A673 (cell line): ENCODE results near the gene RABIF. TPM values are rescaled to one million over a fixed set of nuclear protein-coding genes. Genes with fewer than 3 reads are reported as not detected.
A peak's percentile ranks its signal among the peaks of the same experiment; 100 is the strongest.

Source experiments
- BruUV-seq: library from RNA; stranded (reverse); fragments of 400-500 nt; replicated peaks from 2 replicates; lab custom pipeline; 2021; lab: Mats Ljungman, UMichigan
- CTCF ChIA-PET: fragments of 300-600 bp; sonication (Branson Sonifier 250); formaldehyde crosslinking; loops from one replicate; lab custom pipeline; 2022; ENCODE audit warnings: antibody characterized with exemption; lab: Charles Lee
- POLR2A ChIA-PET: fragments of 300-600 bp; sonication (Branson Sonifier 250); formaldehyde crosslinking; loops from one replicate; lab custom pipeline; 2022; ENCODE audit warnings: antibody characterized with exemption; ENCODE audit not compliant: low non-redundant PET; lab: Charles Lee
- DNase-seq: peaks from one replicate; pipeline ENCODE4 v3.0.0-alpha.2; 2015; ENCODE audit warnings: low spot score
- H3K27ac ChIP-seq: fragments of 200-600 bp; sonication (generic); 2 replicates; pipeline ENCODE4 v1.5.1; 2016; ENCODE audit warnings: mixed run types, low read depth, mild to moderate bottlenecking, mixed read lengths, antibody characterized with exemption, low read length; ENCODE audit not compliant: poor library complexity, severe bottlenecking
- H3K27me3 ChIP-seq: fragments of 200-600 bp; sonication (generic); replicated peaks from 2 replicates; pipeline ENCODE4 v1.6.1; 2017; ENCODE audit warnings: mixed run types, low read depth, mild to moderate bottlenecking, mixed read lengths, antibody characterized with exemption, low read length; ENCODE audit not compliant: insufficient read depth, poor library complexity
- H3K36me3 ChIP-seq: fragments of 200-600 bp; sonication (generic); 2 replicates; pipeline ENCODE4 v1.6.1; 2016; ENCODE audit warnings: mixed run types, mild to moderate bottlenecking, mixed read lengths, antibody characterized with exemption, low read length; ENCODE audit not compliant: insufficient read depth, poor library complexity, severe bottlenecking
- H3K4me1 ChIP-seq: fragments of 200-600 bp; sonication (generic); 2 replicates; pipeline ENCODE4 v1.6.1; 2017; ENCODE audit warnings: mixed run types, mild to moderate bottlenecking, mixed read lengths, antibody characterized with exemption, low read length; ENCODE audit not compliant: insufficient read depth, poor library complexity, severe bottlenecking
- H3K4me3 ChIP-seq: fragments of 200-600 bp; sonication (generic); 2 replicates; pipeline ENCODE4 v1.5.1; 2016; ENCODE audit warnings: low read depth, mixed run types, mild to moderate bottlenecking, mixed read lengths, low read length; ENCODE audit not compliant: poor library complexity, severe bottlenecking
- H3K9me3 ChIP-seq: fragments of 200-600 bp; sonication (generic); 2 replicates; pipeline ENCODE4 v1.6.1; 2016; ENCODE audit warnings: mixed run types, low read depth, mild to moderate bottlenecking, mixed read lengths, antibody characterized with exemption, low read length; ENCODE audit not compliant: poor library complexity, severe bottlenecking
- EZH2 ChIP-seq: fragments of 200-600 bp; sonication (generic); IDR thresholded peaks from 2 replicates; pipeline ENCODE4 v1.6.1; 2017; ENCODE audit warnings: borderline replicate concordance, low read depth, mild to moderate bottlenecking, mixed read lengths, antibody characterized with exemption, low read length; ENCODE audit not compliant: poor library complexity, severe bottlenecking
- intact Hi-C: fragments of 100-400 bp; cut with micrococcal nuclease; formaldehyde crosslinking; loops from one replicate; pipeline ENCODE4 v1.10.0; 2022; ENCODE audit not compliant: unreplicated experiment
- total RNA-seq: library from RNA; stranded (reverse); gene quantifications from 2 replicates; pipeline ENCODE4 v1.2.3, GENCODE V29; 2021
- TF ChIP-seq, protein P1 (sequence below): fragments of 300-800, 200-600 bp; sonication (generic); conservative IDR thresholded peaks from 2 replicates; pipeline ENCODE4 v1.5.1; 2017; ENCODE audit warnings: low read depth, mild to moderate bottlenecking, antibody characterized with exemption, low read length, moderate library complexity, mixed read lengths

RABIF gene
- total RNA-seq, 1 experiment from 2014 or later, result 12.2 TPM

DNA sequence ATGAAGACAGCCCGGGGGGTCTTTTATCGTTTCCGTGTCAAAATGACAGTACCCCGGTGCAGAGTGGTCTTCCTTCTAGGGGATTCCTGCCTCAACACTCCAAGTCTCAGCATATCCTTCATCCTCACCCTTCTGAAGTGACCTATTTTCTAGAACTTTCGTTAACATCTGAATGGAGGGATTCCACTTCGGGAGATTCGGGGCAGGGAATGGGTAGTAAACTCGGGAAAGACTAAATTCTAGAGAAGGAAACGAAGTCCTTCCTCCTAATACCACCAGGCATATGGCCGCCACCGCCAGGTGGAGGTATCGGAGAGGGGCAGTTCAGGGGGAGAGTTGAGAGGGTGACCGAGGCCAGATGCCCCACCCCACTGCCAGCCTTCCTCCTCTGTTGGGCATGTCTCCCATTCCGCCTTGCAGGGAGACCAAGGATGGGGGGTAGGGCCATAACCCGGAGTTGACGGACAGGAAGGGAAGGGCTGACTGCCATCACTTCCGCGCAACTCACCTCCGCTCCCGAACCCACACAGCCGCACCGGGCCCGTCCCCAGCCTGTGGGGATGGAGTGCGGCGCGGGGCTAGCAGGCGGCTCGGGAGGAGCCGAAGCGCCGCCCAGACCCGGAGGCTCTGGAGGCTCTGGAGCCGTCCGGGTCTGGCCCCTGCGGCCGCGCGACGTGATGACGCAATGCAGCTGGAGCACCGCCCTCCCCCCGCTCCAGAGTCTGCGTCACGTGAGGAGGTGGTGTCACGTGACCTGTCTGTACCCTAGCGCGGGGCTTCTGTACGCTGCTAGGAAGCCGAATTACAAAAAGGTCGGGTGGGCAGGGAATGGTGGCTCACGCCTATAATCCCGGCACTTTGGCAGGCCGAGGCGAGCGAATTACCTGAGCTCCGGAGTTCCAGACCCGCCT is 37.9 kb upstream of the RABIF start, which contains the start of gene KLHL12:
KLHL12 (minus strand) TSS at position 654 of the 911 bp plus-strand sequence. CDS start 2,072 bp downstream, outside the sequence.
- H3K27ac ChIP-seq, result peak within 1 kb of the TSS; percentile 63
- intact Hi-C loops, result loop anchor here (5.0 kb wide), 1 partner anchor 80 kb away; the partner anchor contains the start of gene TMEM183A
- DNase-seq, result peak; percentile 98
- BruUV-seq, result TSS peak; percentile 67
- H3K36me3 ChIP-seq, result peaks cover 16% of the 10 kb centered on the region
- H3K4me1 ChIP-seq, result peaks cover 5% of the 10 kb centered on the region
- POLR2A ChIA-PET, result interaction anchor here (0.7 kb wide), 1 partner anchor 80 kb away, joined by 6 read pairs; the partner anchor contains the start of gene TMEM183A
- H3K9me3 ChIP-seq, result no peaks in the 10 kb centered on the region
- peak within 1 kb of the TSS; percentile 71 for H3K4me3 ChIP-seq
- TF ChIP-seq EZH2, result no peak
- TF ChIP-seq, protein P1, sequence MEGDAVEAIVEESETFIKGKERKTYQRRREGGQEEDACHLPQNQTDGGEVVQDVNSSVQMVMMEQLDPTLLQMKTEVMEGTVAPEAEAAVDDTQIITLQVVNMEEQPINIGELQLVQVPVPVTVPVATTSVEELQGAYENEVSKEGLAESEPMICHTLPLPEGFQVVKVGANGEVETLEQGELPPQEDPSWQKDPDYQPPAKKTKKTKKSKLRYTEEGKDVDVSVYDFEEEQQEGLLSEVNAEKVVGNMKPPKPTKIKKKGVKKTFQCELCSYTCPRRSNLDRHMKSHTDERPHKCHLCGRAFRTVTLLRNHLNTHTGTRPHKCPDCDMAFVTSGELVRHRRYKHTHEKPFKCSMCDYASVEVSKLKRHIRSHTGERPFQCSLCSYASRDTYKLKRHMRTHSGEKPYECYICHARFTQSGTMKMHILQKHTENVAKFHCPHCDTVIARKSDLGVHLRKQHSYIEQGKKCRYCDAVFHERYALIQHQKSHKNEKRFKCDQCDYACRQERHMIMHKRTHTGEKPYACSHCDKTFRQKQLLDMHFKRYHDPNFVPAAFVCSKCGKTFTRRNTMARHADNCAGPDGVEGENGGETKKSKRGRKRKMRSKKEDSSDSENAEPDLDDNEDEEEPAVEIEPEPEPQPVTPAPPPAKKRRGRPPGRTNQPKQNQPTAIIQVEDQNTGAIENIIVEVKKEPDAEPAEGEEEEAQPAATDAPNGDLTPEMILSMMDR, result peak; percentile 60
- no peaks in the 10 kb centered on the region for H3K27me3 ChIP-seq
- CTCF ChIA-PET, result interaction anchor here (0.7 kb wide), 1 partner anchor 353 kb away, joined by 4 read pairs; no protein-coding TSS in a partner anchor

DNA sequence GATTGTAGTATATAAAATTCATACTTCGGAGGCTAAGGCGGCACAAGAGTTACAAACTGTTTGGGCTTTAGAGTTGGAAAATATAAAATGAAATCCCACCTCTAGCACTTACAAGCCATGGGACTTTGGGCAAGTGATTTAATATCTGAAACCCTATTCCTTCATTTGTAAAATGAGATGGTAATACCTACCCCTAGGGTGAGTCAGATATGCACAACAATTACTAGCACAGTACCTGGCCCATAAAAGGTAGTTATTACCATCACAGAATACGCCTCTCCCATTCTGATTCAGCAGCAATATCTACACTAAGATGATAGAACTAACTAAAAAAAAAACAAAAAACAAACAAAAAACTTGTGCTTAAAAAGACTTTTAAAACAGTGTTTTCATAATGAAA is 34.6 kb upstream of the RABIF start:
- Histone ChIP-seq H3K27ac (no peak overlapping the region), H3K4me3 (no peak overlapping the region), H3K9me3 (no peaks in the 10 kb centered on the region), H3K27me3 (no peaks in the 10 kb centered on the region), H3K4me1 (peaks cover 5% of the 10 kb centered on the region), H3K36me3 (peaks cover 28% of the 10 kb centered on the region)
- TF ChIP-seq, protein P1, result no peak
- TF ChIP-seq EZH2, result no peak
- no peak for DNase-seq
- BruUV-seq, result no TSS peak
- POLR2A ChIA-PET, result no interaction called here
- CTCF ChIA-PET, result no interaction called here
- intact Hi-C loops, result no loop called here

DNA sequence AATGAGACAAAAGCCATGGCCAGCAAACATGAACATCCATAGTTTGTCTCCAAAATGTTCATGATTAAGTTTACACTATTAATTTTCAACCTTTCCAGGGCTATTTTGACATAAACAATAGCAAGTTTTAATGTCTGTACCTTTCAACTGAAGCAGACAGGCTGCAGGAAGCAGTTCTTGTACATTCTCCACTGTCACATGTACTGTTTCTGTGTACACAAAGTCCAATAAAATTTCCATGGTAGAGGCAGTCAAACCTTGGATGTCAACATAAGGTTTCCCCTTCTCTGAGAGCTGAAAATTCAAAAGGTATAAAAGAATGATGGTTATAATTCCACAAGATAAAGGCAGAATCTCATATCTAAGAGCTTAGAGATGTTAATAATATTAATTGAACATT is 30.7 kb upstream of the RABIF start:
- POLR2A ChIA-PET, result no interaction called here
- intact Hi-C loops, result no loop called here
- no peaks in the 10 kb centered on the region for H3K27me3 ChIP-seq
- BruUV-seq, result no TSS peak
- CTCF ChIA-PET, result no interaction called here
- peaks cover 10% of the 10 kb centered on the region for H3K4me1 ChIP-seq
- no peak overlapping the region for H3K27ac ChIP-seq
- no peak overlapping the region for H3K4me3 ChIP-seq
- H3K9me3 ChIP-seq, result no peaks in the 10 kb centered on the region
- H3K36me3 ChIP-seq, result peaks cover 53% of the 10 kb centered on the region
- TF ChIP-seq, protein P1, result no peak
- TF ChIP-seq EZH2, result no peak
- no peak for DNase-seq
